Amygdala (tissue), 56 donors: ENCODE data around the gene GPBP1.
"Not testable (repeated sequence)": the region's sequence is repeated elsewhere in the genome, so short reads cannot be mapped to it uniquely, and the experiment has no call there.

Source experiments
- DNase-seq, 56 donors: peaks; one replicate each; lab custom pipeline; 2025; lab: John Stamatoyannopoulos, UW

Gene GPBP1

DNA sequence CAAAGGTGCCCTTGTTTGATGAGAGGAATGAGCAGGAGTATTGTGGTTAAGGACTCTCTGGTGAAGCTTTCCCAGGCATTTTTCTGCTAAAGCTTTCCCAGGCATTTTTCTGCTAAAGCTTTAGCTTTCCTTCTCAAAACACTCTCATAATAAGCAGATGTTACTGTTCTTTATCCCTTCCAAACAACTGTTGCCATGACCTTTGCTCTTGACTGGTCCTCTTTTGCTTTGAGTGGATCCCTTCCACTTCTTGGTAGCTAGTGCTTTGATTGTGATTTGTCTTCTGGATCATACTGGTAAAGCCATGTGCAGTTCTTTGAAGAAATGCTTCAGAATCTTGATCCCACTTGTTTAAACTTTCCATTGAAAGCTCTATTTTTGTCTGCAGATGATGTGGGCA is 85.8 kb downstream of the GPBP1 start:
- DNase-seq = no peak

DNA sequence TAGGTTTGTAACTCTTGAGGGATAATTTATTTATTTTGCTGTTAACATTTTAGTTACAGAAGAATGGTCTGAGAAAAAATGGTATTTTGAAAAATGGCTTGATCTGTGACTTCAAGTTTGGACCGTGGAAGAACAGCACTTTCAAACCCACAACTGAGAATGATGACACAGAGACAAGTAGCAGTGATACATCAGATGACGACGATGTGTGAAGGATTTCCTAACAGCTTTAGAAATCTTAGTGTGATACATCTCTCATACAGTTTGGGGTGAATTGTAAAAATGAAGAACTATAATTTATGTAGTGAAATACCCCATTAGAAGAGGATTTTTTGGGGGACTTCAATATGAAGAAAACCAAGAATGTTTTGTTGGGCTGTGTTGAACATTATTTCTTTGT is 88.7 kb downstream of the GPBP1 start:
- DNase-seq = no peak

DNA sequence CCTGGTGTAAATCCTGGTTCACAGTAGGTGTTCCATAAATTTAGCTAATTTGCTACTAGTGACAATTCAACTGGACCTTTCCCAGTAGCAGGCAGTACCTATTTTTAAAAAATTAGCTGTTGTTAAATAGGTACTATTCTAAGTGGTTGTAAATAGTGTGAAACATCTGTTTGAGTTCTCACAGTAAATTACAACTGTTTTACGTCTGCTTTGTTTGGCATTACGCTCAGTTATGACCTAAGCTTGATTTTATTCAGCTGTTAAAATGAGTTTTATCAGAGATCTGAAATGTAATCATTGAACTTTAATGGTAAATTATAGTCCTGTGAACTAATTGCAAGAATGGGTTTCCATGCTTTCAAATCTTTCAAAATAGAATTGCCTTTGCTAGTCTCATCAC is 93.9 kb downstream of the GPBP1 start:
- DNase-seq = no peak

DNA sequence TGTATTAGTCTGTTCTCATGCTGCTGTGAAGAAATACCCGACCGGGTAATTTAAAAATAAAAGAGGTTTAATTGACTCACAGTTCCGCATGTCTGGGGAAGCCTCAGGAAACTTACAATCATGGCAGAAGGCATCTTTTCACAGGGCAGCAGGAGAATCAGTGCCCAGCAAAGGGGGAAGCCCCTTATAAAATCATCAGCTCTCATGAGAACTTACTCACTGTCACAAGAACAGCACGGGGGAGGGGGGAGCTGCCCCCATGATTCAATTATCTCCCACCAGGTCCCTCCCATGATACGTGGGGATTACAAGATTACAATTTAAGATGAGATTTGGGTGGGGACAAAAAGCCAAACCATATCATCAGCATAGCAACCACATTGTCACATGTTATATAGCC is 102.5 kb downstream of the GPBP1 start:
- no peak for DNase-seq

DNA sequence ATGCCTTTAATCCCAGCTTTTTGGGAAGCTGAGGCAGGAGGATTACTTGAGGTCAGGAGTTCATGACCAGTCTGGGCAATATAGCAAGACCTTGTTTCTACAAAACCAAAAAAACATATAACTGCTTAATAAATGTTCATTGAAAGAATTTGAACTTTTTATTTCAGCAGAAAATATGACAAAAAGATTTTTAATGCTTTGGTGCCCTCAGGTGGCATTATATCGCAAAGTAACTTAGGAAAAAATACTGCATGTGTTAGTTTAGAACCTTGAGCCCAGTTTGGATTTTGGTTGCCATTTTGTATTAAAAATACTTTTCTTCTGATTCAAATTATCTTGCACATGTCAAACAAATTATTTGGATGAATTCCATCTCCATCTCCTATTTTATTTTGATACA is 103.2 kb downstream of the GPBP1 start:
- no peak for DNase-seq

DNA sequence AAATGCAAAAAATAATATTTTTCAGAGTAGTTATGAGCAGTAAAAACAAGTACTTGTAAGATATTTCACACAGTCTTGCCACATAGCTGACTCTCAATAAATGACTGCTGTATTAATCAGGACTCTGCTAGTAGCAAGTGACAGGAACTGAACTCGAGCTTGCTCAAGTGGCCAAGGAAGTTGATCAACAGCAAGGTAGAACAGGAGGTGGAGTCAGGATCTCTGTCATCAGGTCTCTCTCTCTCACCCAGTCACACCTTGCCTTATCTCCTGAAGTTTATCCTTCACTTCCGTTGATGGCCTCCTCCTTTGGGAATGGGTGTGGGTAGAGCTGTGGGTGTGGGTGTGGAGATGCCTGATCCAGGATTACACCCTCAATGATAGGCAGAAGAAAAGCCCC is 107.0 kb downstream of the GPBP1 start:
- DNase-seq = no peak

DNA sequence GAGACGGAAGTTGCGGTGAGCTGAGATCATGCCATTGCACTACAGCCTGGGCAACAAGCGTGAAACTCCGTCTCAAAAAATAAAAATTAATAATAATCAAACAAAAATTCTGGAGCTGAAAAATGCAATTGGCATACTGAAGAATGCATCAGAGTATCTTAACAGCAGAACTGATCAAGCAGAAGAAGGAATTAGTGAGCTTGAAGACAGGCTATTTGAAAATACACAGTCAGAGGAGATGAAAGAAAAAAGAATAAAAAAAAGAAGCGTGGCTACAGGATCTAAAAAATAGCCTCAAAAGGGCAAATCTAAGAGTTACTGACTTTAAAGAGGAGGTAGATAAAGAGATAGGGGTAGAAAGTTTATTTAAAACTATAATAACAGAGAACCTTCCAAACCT is 111.2 kb downstream of the GPBP1 start:
- not testable (repeated sequence) for DNase-seq

DNA sequence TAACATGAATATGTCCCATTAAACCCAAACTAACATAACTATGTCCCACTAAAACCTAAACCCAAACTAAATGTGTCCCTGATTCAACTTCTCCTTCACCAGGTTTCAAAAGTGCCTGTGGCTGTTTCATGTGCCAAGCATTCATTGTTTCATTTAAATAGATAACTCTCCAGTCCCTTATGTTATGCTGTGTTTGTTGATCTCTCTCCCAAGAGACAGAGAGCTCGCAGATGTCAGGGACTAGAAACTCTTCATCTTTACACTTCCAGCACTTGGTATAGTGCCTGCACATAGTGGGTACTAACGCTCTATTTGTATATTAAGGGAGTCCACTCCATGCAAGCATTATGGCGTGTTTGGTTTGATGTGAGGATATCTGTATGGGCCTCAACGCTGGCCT is 118.0 kb downstream of the GPBP1 start:
- no peak for DNase-seq

DNA sequence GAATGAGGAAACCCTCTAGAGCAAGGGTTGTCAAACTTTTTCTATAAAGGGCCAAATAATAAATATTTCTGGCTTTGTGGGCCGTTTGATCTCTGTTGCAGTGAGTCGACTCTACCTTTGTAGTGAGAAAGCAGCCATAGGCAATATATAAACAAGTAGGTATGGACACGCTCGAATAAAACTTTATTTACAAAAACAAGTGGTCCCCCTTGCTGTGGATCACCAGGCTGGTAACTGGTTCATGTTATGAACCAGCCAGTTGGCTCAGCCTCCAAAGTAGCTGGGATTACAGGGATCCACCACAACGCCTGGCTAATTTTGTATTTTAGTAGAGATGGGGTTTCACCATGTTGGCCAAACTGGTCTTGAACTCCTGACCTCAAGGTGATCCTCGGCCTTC is 118.5 kb downstream of the GPBP1 start:
- DNase-seq = no peak

DNA sequence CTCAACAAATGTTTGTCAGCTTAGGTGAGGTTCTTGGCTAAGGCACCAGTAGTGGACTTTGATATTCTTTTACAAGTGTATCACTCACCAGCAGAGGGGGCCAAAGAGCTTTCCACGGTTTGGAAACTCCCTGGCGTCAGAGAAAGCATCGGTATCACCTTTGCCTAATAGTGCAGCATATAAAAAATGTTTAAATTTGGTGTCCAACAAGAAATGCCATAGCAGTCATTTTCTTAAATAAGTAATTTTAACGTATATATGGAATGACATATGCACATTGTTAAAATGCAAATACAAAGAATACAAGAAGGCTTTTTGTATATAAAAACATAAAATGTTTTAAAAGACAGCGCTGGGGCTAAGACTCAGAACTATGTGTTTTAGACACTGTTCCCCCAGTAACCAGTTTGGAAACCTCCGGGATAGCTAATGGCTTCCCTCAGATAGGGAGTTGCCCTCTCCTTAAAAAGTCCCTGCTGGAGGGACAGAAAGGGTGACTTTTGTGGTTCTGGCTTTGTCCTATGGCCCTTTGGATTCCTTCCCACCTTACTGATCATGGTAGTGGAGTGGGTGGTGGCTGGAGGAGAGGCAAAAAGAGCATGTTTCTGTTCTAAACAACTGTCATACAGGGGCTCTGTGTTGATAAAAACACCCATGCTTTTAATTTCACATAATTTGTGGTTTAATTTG is 124.6 kb downstream of the GPBP1 start:
- peak in 53 of 56 donors; percentile 1 to 89 (median 44) for DNase-seq

DNA sequence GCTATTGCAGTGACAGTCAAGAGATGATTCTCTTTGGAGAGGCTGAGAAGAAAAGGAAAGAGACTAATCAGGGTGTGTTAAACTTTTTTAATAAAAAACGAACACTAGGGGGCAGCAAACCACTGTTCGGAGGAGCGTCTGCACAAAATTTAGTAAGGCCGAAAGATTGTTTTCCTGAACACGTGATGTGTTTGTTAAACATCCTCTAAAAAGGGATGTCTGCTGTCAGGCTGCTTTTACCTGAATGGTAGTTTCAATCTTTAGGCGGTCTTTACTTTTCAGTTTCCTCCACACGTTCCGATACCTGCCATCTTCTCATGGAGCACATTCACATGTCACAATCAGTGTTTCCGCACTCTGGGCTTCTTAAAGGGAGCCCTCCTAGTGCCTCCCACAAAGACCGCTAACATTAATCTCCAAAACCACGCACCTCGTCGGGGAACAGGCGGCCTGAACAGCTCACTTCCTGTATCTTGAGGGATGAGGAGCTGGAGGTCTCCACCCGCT is 125.2 kb downstream of the GPBP1 start:
- DNase-seq = peak in 12 of 56 donors; percentile 2 to 51 (median 22)

DNA sequence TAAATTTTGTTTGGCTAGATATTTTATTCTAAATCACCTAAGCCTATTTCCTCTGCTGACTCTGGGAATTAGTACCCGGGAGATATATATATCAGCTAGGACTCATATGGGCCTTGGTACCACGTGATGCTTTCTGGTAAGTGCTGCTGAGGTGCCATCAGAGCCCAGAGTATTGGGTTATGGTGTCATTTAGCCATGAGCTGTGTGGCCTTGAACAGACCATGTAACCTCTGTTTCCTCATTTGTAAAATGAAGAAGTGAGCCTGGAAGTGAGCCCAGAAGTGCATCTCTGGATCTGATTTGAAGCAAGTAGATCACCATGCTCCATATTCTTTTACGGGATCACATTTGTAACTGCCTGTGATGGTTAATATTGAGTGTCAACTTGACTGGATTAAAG is 126.1 kb downstream of the GPBP1 start:
- no peak for DNase-seq

DNA sequence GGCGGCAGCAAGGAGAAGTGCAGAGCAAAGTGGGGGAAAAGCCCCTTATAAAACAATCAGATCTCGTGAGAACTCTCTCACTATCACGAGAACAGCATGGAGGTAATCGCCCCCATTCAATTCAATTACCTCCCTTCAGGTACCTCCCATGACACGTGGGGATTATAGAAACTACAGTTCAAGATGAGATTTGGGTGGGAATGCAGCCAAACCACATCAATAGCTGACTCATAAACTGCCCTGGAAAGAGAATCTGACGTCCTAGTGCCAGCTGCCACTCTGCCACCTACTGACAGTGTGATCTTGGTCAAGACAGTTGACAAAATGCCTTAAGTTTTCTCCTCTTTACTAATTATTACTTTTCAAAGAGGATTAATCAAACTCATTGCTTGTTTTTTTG is 128.3 kb downstream of the GPBP1 start:
- DNase-seq = no peak

DNA sequence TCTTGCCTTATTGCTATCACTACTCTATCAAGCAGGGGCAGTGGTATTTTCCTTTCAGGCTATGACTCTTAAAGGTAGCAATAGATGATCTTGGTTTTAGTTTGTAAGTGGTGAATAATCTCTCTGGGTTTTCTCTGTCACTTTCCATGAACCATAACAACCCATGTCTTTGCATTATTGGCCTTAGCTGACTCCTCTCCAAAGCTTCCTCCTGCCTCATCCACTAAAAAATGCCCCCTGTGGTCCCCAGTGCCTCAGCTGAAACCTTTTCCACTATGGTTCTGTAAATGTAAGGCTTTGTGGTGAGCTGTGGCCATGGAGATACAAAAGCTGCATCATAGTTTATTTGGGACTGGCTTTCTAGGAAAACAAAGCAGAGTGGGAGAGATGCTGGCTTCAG is 128.8 kb downstream of the GPBP1 start:
- DNase-seq = no peak

DNA sequence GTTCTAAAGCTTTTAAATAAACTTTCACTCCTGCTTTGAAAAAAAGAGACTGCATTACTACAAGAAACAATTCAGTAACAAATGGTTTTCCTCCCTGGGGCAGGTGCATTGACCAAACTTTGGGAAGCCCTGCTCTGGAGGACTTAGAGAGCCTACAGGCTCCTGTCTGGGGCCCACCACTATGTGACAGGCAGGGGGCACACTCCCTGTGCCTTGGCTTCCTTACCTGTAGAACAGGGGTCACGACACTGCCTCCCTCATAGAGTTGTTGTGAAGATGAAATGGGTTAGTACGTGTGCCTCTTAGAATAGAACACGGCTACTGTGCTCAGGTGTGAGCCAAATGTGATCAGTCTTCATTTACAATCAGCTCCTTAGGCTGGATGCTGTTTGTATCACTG is 130.1 kb downstream of the GPBP1 start:
- DNase-seq = no peak

DNA sequence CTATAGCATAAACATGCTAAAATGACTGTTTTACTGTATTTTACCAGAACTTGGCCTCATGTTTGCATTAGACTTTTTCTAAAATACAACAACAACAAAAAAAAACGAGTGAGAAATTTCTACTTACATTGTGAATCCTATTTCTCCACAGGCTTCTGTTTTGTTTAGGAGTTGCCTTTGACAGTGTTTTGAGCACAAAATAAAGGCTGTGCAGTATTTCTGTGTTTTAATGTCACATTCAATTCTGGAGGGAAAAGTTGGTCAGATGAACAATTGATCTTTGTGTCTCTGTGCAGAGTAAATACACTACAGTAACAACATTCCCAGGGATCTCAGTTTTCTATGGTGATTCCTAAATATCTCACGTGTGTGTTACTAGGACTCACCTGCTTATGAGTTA is 131.1 kb downstream of the GPBP1 start:
- no peak for DNase-seq

DNA sequence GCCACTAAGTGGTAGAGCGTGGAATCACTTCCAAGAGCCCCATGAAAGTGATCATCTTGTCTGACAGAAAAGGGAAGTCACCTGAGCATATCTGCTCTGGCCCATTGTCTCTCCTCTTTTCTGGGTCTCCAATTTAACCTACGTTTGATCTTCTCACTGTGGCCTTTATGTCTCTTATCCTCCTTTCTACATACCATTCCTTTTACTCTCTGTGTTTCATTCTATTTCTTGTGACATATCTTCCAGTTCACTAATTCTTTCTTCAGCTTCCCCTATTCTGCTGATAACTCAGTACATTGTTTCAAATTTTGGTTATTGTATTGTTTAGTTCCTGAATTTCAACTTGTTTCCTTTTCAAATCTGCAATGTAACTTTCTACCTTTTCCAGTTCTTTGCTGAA is 132.5 kb downstream of the GPBP1 start:
- DNase-seq = no peak

DNA sequence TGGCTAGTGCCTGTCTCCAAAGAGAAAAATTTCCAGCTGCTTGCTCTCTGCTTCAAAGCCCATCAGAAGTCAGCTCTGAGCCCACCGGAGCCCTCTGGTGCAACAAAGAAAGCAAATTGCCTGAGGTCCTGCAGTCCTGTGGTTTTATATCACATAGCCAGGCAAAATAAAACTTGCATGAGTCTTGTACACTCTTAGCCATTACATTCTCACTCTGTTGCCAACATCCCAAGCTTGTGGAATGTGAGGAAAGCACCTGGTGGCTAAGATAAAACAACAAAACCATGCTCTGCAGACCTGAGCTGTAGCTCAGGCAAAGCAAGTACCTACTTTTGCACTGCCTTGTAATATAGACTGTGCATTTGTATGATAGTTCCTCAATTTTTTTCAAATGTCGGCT is 133.7 kb downstream of the GPBP1 start:
- DNase-seq = no peak

DNA sequence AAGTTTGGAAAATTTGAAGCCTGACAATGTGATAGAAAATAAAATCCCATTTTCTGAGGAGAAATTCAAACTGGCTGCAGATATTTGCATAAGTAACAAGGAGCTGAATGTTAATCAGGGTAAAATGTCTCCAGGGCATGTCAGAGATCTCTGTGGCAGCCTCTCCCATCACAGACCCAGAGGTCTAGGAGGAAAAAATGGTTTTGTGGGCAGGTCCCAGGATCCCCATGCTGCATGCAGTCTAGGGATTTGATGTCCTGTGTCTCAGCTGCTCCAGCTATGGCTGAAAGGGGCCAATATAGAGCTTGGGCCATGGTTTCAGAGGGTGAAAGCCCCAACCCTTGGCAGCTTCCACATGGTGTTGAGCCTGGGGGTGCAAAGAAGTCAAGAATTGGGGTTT is 135.2 kb downstream of the GPBP1 start:
- DNase-seq = not testable (repeated sequence)

DNA sequence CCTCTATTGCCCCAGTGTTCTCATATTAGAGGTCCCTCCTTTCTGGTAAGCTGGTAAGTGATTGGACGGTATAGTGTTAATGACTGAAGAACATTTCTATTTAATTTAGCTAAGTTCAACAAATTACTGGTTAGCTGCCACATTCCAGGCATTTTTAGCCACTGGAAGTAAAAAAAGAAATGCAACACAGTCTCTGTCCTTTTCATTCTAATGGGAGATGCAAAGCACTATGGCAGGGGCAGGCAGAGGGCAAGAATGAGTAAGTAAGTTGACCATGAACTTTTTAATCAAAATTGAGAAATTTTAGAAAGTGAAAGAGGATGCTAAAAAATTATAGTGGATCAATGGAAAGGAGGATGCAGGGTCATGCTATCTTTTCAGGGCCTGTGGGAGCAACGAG is 137.4 kb downstream of the GPBP1 start:
- DNase-seq = no peak

DNA sequence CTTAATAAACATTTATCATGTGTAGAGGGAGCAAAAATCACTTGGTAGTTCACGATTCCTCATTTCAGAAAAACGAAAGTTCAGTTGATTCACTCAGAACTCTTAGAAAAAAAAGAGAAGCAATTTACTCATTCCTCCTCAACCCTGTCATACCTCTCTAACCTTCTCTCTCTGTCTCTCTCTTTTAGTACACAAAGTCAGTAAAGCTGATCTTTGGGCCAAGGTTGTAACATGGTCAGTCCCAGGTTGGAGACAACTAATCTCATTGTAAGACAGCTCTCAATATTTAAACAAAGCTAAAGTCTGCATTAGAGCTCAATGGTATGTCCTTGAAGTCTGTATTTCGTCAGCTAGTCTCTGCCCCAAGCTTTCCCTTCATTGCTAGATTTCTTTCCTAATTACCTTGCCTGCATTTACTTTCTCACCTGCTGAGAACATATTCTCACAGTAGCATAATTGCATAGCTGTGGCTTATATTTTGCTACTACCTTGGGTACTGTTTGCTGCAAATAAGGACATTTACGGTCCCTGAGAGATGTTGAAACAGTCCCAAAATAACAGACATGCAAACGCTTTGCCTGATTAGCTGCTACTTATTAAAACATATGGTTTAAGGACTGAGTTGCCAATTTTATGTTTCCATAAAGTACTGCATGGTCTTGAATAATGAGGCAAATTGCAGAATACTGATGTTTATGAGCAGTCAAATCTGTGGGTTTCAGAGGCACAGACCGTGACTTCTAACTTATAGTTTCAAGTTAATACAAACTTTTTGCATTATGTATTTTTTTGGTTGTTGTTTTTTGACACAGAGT is 138.3 kb downstream of the GPBP1 start:
- DNase-seq = no peak

DNA sequence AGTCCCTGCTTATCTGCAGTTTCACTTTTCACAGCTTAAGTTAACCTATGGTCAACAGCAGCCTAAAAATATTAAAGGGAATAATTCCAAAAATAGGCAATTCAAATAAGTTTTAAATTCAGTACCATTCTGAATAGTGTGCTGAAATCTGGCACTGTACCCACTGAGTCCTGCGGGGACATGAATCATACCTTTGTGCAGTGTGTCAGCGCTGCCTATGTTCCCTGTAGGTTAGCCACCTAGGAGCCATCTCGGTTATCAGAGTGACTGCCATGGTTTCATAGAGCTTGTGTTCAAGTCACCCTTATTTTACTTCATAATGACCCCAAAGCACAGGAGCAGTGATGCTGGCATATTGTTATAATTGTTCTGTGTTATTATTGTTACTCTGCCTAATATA is 139.9 kb downstream of the GPBP1 start:
- DNase-seq = no peak
